ENCODE data around the gene ZNF397. TPM values are rescaled to one million over a fixed set of nuclear protein-coding genes. Genes with fewer than 3 reads are reported as not detected.

The ZNF397 gene
- total RNA-seq, 1 experiment from 2014 or later = 23.8 TPM

DNA sequence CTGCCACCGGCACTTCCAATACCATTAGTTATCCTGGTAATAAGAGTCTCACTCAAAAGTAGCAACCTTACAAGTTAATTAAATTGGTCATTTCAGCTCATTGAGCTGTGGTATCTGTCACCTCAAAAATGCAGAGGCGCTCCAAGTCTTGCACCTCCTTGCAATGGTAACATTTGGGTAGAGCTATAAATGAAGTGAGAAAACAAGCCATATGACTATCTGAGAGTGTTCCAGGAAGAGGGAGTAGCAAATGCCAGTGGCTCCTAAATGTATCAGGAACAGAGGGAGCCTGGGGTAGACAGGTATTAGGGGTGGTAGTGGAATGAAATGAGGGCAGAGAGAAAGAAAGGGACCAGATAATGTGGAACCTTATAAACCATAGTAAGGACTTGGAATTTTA, 55.2 kb downstream of the ZNF397 start:
- no peak for TF ChIP-seq SIN3A (IDR thresholded peaks at IDR 0.05; ENCODE audit: low read depth)
- Histone ChIP-seq H3K27me3 (ENCODE audit: insufficient read depth, low read length) (no peaks in the 10 kb centered on the region), H3K9me3 (ENCODE audit: control insufficient read depth in 1 of 2, insufficient read depth in 1 of 2, low read depth in 1 of 2, low read length in 2 of 2) (no peaks in the 10 kb centered on the region; a peak in 2 of 4 replicates), H3K4me2 (ENCODE audit: low read length) (no peak overlapping the region), H3K4me1 (ENCODE audit: control insufficient read depth in 1 of 2, insufficient read depth in 2 of 2, low read length in 2 of 2) (peaks cover 0 to 4% of the 10 kb centered on the region in 2 experiments; a peak in 2 of 4 replicates), H3K79me2 (ENCODE audit: insufficient read depth, low read length) (peaks cover 64% of the 10 kb centered on the region), H3K9me2 (ENCODE audit: insufficient read depth) (no peaks in the 10 kb centered on the region), H2AFZ (ENCODE audit: low read depth, low read length, poor library complexity, severe bottlenecking) (no peak overlapping the region), H3K36me3 (ENCODE audit: control insufficient read depth in 1 of 2, insufficient read depth in 2 of 2, low read length in 2 of 2) (peaks cover 0 to 36% of the 10 kb centered on the region in 2 experiments; a peak in 2 of 4 replicates), H3K27ac (ENCODE audit: low read depth, low read length) (no peak overlapping the region), H4K20me1 (ENCODE audit: insufficient read depth) (no peaks in the 10 kb centered on the region), H3K4me3 (replicated peaks in 1 of 2; ENCODE audit: low read depth in 1 of 2, low read length in 2 of 2) (no peak overlapping the region), H3K9ac (ENCODE audit: low read length) (no peak overlapping the region)
- POLR2A ChIA-PET = no interaction called here
- intact Hi-C loops (cut with micrococcal nuclease) = no loop called here
- RAD21 ChIA-PET (ENCODE audit: low non-redundant PET in 1 of 2, low total read pairs in 2 of 2, uncharacterized antibody in 2 of 2, unreplicated experiment in 2 of 2) = no interaction called here
- DNase-seq (ENCODE audit: low read depth, low spot score) (no peak), ATAC-seq (no peak)
- BruUV-seq (replicated peaks) = no TSS peak
- CTCF ChIA-PET = no interaction called here

DNA sequence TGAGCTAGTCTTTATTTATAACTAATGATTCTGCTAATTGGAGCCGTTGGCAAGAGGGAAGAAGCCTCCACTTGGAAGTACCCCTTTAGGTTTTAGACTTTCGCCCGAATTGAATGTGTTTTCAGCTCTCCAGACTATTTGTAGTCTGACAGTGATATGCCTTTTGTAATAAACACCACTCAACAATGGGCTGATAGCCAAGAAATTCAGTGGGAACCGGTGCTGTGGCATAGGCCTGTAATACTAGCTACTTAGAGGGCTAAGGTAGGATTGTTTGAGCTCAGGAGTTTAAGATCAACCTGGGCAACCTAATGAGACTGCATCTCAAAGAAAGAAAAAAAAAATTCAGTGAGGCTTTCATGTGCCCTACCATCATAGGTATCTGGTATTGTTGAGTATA, 62.8 kb downstream of the ZNF397 start:
- RAD21 ChIA-PET (ENCODE audit: low non-redundant PET in 1 of 2, low total read pairs in 2 of 2, uncharacterized antibody in 2 of 2, unreplicated experiment in 2 of 2) = no interaction called here
- peaks cover 19 to 49% of the 10 kb centered on the region in 2 experiments for H3K9me3 ChIP-seq (ENCODE audit: control insufficient read depth in 1 of 2, insufficient read depth in 1 of 2, low read depth in 1 of 2, low read length in 2 of 2)
- CTCF ChIA-PET = no interaction called here

More for the DNA sequence above, 62.8 kb downstream of the ZNF397 start:
- Histone ChIP-seq H3K9me2 (ENCODE audit: insufficient read depth) (no peaks in the 10 kb centered on the region), H3K4me3 (replicated peaks in 1 of 2; ENCODE audit: low read depth in 1 of 2, low read length in 2 of 2) (no peak overlapping the region), H4K20me1 (ENCODE audit: insufficient read depth) (no peaks in the 10 kb centered on the region), H2AFZ (ENCODE audit: low read depth, low read length, poor library complexity, severe bottlenecking) (no peak overlapping the region), H3K9ac (ENCODE audit: low read length) (no peak overlapping the region), H3K27me3 (ENCODE audit: insufficient read depth, low read length) (no peaks in the 10 kb centered on the region), H3K4me1 (ENCODE audit: control insufficient read depth in 1 of 2, insufficient read depth in 2 of 2, low read length in 2 of 2) (no peaks in the 10 kb centered on the region), H3K27ac (ENCODE audit: low read depth, low read length) (no peak overlapping the region), H3K79me2 (ENCODE audit: insufficient read depth, low read length) (peaks cover 54% of the 10 kb centered on the region), H3K4me2 (ENCODE audit: low read length) (no peak overlapping the region), H3K36me3 (ENCODE audit: control insufficient read depth in 1 of 2, insufficient read depth in 2 of 2, low read length in 2 of 2) (peaks cover 2 to 60% of the 10 kb centered on the region in 2 experiments; a peak in 3 of 4 replicates)
- intact Hi-C loops (cut with micrococcal nuclease) = no loop called here
- no peak for ATAC-seq
- DNase-seq (ENCODE audit: low read depth, low spot score) = no peak
- TF ChIP-seq EZH2phosphoT487 (IDR thresholded peaks at IDR 0.05; ENCODE audit: borderline replicate concordance) = no peak
- TF ChIP-seq, protein P1, sequence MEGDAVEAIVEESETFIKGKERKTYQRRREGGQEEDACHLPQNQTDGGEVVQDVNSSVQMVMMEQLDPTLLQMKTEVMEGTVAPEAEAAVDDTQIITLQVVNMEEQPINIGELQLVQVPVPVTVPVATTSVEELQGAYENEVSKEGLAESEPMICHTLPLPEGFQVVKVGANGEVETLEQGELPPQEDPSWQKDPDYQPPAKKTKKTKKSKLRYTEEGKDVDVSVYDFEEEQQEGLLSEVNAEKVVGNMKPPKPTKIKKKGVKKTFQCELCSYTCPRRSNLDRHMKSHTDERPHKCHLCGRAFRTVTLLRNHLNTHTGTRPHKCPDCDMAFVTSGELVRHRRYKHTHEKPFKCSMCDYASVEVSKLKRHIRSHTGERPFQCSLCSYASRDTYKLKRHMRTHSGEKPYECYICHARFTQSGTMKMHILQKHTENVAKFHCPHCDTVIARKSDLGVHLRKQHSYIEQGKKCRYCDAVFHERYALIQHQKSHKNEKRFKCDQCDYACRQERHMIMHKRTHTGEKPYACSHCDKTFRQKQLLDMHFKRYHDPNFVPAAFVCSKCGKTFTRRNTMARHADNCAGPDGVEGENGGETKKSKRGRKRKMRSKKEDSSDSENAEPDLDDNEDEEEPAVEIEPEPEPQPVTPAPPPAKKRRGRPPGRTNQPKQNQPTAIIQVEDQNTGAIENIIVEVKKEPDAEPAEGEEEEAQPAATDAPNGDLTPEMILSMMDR (IDR thresholded peaks at IDR 0.05 in 2 of 3, conservative IDR thresholded peaks at IDR 0.05 in 1 of 3; ENCODE audit: borderline replicate concordance in 1 of 3, insufficient read depth in 1 of 3, low read depth in 2 of 3, low read length in 2 of 3) = no peak
- TF ChIP-seq, protein P2, sequence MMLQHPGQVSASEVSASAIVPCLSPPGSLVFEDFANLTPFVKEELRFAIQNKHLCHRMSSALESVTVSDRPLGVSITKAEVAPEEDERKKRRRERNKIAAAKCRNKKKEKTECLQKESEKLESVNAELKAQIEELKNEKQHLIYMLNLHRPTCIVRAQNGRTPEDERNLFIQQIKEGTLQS (IDR thresholded peaks at IDR 0.05) = no peak
- no peak for TF ChIP-seq ELF1 (IDR thresholded peaks at IDR 0.05; ENCODE audit: borderline replicate concordance, low read depth)
- TF ChIP-seq POLR2A (IDR thresholded peaks at IDR 0.05; ENCODE audit: borderline replicate concordance, extremely low read depth, insufficient read depth, insufficient read length) = no peak
- TF ChIP-seq JUND (IDR thresholded peaks at IDR 0.05) = no peak
- no peak for TF ChIP-seq EZH2 (IDR thresholded peaks at IDR 0.05)
- TF ChIP-seq TCF7L2 (IDR thresholded peaks at IDR 0.05; ENCODE audit: borderline replicate concordance, extremely low read depth, insufficient read depth, insufficient read length) = no peak
- no peak for TF ChIP-seq POLR2AphosphoS5 (IDR thresholded peaks at IDR 0.05; ENCODE audit: low read depth, low read length)
- TF ChIP-seq RAD21 (IDR thresholded peaks at IDR 0.05; ENCODE audit: low read depth) = no peak
- no TSS peak for BruUV-seq (replicated peaks)
- POLR2A ChIA-PET = no interaction called here
